GM04503 (cell line): ENCODE measurements around the gene WDTC1.
A peak's percentile ranks its signal among the peaks of the same experiment; 100 is the strongest.
"Not testable (repeated sequence)": the region's sequence is repeated elsewhere in the genome, so short reads cannot be mapped to it uniquely, and the experiment has no call there.

ENCODE experiments used
- DNase-seq: peaks from one replicate; pipeline ENCODE4 v3.0.0-alpha.2; 2012; ENCODE audit warnings: low read depth

The WDTC1 gene

DNA sequence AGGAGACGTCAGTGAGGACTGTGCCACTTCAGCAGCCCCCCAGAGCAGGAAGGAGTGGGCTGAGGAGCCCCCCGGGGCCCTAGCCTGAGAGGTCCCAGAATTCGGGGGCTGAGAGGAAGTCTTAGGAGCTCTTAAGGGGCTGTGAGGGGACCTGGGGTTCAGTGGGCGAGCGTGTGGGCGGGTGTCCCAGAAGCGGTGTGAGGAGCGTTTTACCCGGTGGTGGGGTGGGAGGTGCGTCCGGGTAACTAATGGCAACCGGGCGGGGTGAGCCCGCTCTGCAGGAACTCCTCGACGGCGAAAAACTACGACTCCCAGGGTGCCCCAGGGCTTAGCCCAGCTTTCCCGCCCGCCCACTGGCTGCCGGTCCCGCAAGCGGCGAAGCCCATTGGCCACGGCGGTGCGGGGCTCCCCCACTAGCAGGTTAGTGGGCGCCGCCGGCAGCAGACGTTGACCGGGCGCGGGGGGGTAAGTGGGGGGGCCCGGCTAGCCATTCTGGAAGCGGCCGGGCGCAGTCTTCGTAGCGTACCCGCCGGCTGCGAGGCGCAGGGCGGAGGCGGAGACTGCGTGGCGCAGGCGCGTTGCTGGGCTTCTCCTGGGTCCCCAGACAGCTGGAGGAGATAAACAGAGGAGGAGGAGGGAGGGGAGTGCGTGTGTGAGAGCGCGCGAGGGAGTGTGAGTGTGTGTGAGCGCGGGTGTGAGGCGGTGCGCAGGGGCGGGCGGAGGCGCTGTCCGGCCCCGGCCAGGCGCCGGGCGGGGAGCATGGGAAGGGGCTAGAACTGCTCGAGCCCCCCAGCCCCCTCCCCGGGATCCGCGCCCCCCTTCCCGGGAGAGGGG is at the start of gene WDTC1:
WDTC1 (plus strand) TSS at position 584 of the 834 bp plus-strand sequence. CDS start 26,423 bp downstream, outside the sequence.
- DNase-seq: peak; percentile 78

- DNase-seq: not testable (repeated sequence)
These were observed 49.8 kb upstream of the WDTC1 start for GRCh38 chr1:27184665-27185064.

GRCh38 chr1:27192039-27192529 is 42.3 kb upstream of the WDTC1 start:
- no peak for DNase-seq

DNA sequence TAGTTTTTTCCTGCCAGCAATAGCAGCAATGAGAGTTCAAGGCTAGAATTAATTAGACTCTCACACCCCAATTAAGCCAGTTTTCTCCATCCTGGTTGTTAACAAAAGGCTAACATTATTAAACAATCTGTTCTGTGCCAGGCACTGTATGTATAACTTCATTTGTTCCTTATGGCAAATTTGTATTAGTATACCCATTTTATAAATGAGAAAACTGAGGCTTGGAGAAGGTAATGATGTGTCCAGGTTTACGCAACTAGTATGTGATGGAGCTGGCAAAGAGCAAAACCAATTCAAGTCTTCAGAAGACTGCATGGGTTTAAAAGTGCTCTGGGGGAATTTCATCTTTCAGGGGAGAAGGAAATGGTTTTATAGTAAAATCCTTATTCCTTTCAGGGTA is 41.2 kb upstream of the WDTC1 start:
- no peak for DNase-seq

- no peak for DNase-seq
These were observed 33.1 kb upstream of the WDTC1 start for GRCh38 chr1:27201295-27201694.

DNA sequence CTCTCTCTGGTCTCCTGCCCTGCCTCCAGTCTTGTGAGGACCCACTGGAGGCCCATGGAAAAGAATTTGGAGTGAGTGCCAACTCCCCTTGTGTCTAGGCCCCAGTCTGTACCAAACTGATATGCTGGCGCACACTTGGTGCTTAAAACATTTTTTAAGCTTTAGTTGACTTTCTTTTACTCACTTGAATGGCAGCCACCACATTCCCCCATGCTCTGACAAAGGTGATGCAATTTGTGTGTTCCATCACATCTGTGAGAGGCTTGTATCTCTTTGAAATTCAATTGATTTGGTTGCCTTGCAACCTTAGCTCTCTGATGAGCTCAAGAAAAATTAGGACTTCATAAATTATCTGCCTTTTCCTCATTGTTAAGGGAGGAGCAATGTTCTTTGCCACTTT is 30.5 kb upstream of the WDTC1 start:
- peak; percentile 16 for DNase-seq

DNA sequence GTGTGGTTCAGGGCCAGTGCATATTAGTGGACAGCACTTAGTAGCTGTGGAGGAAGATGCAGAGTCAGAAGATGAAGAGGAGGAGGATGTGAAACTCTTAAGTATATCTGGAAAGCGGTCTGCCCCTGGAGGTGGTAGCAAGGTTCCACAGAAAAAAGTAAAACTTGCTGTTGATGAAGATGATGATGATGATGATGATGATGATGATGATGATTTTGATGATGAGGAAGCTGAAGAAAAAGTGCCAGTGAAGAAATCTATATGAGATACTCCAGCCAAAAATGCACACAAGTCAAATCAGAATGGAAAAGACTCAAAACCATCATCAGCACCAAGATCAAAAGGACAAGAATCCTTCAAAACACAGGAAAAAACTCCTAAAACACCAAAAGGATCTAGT is 27.2 kb upstream of the WDTC1 start:
- DNase-seq: not testable (repeated sequence)

- not testable (repeated sequence) for DNase-seq
These were observed 26.1 kb upstream of the WDTC1 start for GRCh38 chr1:27208143-27208850.

DNA sequence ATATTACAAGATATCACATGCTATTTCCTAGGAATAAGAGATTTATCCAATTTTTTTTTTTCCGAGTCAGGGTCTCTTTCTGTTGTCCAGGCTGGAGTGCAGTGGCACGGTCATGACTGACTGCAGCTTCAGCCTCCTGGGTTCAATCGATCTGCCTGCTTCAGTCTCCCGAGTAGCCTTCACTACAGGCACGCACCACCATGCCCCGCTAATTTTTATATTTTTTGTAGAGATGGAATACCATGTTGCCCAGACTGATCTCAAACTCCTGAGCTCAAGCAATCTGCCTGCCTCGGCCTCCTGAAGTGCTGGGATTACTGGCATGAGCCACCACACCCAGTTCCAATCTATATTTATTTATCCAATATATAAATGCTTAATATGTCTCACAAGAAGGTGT is 18.0 kb upstream of the WDTC1 start:
- no peak for DNase-seq

- no peak for DNase-seq
These were observed 17.0 kb upstream of the WDTC1 start for GRCh38 chr1:27217401-27217800.

- DNase-seq: no peak
These were observed 15.7 kb upstream of the WDTC1 start for GRCh38 chr1:27218736-27219135.

- DNase-seq: no peak
These were observed 14.3 kb upstream of the WDTC1 start for GRCh38 chr1:27220096-27220495.

DNA sequence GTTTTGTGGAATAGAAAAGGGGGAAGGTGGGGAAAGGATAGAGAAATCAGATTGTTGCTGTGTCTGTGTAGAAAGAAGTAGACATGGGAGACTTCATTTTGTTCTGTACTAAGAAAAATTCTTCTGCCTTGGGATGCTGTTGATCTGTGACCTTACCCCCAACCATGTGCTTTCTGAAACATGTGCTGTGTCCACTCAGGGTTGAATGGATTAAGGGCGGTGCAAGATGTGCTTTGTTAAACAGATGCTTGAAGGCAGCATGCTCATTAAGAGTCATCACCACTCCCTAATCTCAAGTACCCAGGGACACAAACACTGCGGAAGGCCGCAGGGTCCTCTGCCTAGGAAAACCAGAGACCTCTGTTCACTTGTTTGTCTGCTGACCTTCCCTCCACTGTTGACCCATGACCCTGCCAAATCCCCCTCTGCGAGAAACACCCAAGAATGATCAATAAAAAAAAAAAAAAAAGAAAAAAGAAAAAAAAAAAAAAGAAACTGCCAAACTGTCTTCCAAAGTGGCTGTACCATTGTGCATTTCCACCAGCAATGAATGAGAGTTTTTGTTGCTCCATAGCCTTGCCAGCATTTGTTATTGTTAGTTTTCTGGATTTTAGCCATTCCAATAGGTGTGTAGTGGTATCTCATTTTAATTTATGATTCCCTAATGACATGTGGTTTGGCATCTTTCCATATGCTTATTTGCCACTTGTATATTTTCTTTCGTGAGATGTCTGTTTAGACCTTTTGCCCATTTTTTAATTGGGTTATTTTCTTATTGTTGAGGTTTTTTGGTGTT is 13.5 kb upstream of the WDTC1 start:
- DNase-seq: not testable (repeated sequence)

DNA sequence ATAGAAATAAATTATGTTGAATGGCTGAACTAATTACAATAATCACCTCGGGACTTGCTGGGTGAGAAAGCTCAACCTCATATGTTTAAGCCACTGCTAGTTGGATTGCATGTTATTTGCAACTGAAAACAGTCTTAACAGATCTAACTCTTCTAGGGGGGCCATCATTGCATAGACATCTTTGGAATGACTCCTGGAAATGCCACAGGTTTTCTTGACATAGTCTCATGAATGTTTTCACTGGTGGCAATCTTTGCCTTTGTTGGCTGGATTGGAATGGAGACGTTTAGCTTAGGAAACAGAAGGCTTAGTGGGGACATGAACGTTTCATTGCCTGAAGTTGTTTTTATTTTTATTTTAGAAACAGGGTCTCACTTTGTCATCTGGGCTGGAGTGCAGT is 8.8 kb upstream of the WDTC1 start:
- DNase-seq: no peak

GRCh38 chr1:27227765-27228164 is 6.7 kb upstream of the WDTC1 start:
- DNase-seq: no peak

- no peak for DNase-seq
These were observed 774 bp upstream of the WDTC1 start for GRCh38 chr1:27233667-27234048.

GRCh38 chr1:27235827-27236226 is 1.4 kb downstream of the WDTC1 start:
- DNase-seq: no peak

DNA sequence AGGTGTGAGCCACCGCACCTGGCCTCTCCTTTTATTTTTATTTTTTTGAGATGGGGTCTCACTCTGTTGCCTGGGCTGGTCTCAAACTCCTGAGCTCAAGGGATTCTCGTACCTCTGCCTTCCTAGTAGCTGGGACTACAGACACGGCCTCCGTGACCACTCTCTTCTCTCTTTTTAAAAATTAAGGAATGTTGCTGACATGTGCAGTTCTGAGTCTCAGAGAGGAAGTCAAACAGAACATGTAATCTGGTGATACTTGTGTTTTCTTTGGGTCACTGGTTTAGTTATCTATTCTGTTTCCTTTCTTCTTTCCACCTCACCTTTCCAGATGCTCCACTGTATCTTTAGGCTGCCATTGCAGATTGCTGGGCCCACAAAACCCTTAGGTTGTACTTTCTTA is 2.7 kb downstream of the WDTC1 start:
- no peak for DNase-seq

DNA sequence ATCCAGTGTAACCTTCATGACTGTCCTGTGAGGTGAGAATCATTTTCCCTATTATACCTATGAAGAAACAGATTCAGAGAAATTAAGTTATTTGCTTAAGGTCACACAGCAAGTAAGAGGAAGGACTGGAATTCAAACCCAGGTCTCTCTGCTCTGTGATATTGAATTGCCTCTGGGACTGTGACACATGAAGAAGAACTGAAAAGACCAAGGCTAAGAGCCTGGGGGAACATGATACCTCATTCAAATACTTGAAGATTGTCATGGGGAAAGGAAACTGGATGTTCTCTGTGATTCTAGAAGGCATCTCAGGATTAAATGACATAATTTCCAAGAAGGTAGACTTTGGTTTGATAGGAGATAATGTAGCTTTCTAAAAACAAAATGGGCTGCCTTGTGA is 3.6 kb downstream of the WDTC1 start:
- DNase-seq: no peak

DNA sequence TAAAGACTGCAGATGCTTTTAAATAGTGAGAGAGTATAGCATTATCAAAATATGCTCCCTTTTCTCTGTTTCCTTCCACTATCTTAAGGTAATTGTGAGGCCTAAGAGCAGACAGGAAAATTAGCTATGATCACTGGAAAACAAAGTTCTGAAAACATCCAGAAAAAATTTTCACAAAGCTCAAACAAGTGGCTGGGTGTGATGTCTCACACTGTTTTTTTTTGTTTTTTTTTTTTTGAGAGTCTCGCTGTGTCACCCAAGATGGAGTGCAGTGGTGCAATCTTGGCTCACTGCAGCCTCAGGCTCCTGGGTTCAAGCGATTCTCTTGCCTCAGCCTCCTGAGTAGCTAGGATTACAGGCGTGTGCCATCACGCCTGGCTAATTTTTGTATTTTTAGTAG is 7.2 kb downstream of the WDTC1 start:
- DNase-seq: no peak

GRCh38 chr1:27243665-27244064 is 9.2 kb downstream of the WDTC1 start:
- not testable (repeated sequence) for DNase-seq

- DNase-seq: no peak
These were observed 11.8 kb downstream of the WDTC1 start for GRCh38 chr1:27246194-27246593.
